GM21360 (cell line): Measurements from ENCODE around the gene HHLA2.
"Not testable (repeated sequence)": the region's sequence is repeated elsewhere in the genome, so short reads cannot be mapped to it uniquely, and the experiment has no call there.

Experiments used
- ATAC-seq: cut with Tn5 transposase; IDR thresholded peaks from one replicate; pipeline ENCODE4 v1.9.1; 2021; ENCODE audit warnings: mild to moderate bottlenecking, moderate library complexity; ENCODE audit not compliant: unreplicated experiment

The HHLA2 gene, protein sequence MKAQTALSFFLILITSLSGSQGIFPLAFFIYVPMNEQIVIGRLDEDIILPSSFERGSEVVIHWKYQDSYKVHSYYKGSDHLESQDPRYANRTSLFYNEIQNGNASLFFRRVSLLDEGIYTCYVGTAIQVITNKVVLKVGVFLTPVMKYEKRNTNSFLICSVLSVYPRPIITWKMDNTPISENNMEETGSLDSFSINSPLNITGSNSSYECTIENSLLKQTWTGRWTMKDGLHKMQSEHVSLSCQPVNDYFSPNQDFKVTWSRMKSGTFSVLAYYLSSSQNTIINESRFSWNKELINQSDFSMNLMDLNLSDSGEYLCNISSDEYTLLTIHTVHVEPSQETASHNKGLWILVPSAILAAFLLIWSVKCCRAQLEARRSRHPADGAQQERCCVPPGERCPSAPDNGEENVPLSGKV

DNA sequence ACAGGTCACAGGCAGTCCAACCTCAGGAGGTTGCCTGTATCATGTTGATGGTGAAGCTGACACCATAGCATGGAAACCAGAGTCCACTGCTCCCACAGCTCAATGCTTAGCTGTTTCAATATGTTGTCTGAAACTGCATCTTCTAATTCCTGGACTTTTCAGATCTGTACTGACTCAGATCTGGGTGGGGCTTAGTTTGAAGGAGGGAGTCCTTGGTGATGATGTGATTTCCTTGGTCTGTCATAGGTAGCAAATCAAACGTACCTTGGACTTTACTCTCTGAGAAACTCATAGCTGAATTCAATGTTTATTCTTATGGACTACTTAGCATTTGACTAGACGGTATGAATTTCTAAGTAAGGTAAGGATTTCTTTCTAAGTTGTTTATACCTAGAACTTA is at the start of gene HHLA2:
TSS of gene HHLA2 (plus strand) at position 310 of the 400 bp plus-strand sequence. CDS start 55,266 bp downstream, outside the sequence.
- peak; percentile 31 for ATAC-seq

DNA sequence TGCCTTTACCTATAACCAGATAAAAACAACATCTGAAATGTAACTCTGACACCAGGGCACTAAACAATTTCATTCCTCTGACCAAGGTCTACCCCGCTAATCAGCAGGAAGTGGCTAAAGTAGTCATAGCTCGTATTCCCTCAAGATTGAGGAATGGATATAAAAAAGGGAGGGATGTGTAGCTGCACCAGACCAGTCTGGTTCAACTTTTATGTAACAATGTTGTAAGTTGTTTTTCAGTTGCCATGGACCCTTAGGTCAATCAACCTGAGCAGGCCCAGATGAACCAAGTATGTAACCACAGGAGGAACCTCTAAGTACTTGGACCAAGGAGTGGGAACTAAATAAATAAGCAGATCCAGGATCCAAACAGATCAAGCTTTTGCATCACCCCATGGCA is 45.7 kb upstream of the HHLA2 start:
- no peak for ATAC-seq

- no peak for ATAC-seq
Observed at GRCh38 chr3:108251265-108251664, 45.1 kb upstream of the HHLA2 start.

DNA sequence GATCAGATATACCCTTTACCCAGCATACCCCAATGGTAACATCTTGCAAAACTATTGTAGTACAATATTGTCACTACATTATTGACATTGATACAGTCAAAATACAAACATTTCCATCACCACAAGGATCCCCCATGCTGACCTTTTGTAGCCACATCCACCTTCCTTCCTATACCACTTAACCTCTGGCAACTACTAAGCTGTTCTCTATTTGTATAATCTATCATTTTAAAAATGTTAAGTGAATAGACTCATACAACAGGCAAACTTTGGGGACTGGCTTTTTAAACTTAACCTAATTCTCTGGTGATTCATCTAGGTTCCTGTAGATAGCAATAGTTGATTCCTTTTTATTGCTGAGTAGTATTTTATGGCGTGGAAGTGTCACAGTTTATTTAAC is 44.5 kb upstream of the HHLA2 start:
- no peak for ATAC-seq

DNA sequence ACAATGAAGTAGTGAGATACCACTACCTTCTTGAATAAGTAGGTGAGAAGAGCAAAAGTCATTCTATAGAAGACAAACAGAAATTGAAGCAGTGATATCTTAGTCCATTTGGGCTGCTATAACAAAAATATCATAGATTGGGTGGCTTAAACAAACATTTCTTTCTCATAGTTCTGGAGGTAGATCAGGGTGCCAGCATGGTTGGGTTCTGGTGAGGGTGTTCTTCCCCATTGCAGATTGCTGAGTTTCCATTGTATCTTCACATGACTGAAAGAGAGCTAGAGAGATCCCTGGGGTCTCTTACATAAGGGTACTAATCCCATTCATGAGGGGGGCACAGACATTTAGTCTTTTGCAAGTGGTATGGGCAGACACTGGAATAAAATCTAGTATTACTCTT is 41.2 kb upstream of the HHLA2 start:
- no peak for ATAC-seq

GRCh38 chr3:108264534-108265298 is 31.6 kb upstream of the HHLA2 start:
- ATAC-seq, result not testable (repeated sequence)

DNA sequence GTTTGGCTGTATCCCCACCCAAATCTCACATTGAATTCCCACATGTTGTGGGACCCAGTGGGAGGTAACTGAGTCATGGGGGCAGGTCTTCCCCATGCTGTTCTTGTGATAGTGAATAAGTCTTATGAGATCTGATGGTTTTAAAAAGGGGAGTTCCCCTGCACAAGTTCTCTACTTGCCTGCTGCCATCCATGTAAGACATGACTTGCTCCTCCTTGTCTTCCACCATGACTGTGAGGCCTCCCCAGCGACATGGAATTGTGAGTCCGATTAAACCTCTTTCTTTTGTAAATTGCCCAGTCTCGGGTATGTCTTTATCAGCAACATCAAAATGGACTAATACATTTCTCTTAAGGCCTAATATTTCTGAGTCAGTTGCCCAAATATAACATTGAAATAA is 28.1 kb upstream of the HHLA2 start:
- not testable (repeated sequence) for ATAC-seq

DNA sequence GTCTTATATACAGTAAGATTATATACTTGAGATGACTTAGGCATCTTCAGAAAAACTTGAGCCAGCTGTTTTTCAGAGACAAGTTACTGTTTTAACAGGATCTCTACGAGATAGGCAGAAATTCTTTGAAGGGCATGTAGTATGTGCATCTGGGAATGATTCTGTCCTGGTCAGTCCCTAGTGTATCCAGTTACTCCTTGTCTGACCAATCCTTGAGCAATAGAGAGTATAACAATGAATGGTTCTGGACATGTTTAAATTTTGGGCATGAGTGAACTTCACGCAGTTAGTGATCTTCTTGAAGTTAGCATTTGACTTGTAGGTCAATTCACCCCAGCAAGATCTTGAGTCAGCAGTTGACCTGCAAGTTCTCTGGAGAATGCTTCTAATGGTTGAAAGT is 24.7 kb upstream of the HHLA2 start:
- no peak for ATAC-seq

DNA sequence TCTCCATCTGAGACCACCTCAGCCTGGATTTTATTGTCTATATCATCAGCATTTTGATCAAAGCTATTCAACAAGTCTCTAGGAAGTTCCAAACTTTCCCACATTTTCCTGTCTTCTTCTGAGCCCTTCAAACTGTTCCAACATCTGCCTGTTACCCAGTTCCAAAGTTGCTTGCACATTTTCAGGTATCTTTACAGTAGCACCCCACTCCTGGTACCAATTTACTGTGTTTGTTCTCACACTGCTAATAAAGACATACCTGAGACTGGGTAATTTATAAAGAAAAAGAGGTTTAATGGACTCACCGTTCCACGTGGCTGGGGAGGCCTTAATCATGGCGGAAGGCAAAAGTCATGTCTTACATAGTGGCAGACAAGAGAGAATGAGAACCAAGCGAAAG is 17.3 kb upstream of the HHLA2 start:
- not testable (repeated sequence) for ATAC-seq

- ATAC-seq, result no peak
Observed at GRCh38 chr3:108280476-108280875, 15.9 kb upstream of the HHLA2 start.

- peak; percentile 59 for ATAC-seq
Observed at GRCh38 chr3:108281670-108282069, 14.7 kb upstream of the HHLA2 start.

DNA sequence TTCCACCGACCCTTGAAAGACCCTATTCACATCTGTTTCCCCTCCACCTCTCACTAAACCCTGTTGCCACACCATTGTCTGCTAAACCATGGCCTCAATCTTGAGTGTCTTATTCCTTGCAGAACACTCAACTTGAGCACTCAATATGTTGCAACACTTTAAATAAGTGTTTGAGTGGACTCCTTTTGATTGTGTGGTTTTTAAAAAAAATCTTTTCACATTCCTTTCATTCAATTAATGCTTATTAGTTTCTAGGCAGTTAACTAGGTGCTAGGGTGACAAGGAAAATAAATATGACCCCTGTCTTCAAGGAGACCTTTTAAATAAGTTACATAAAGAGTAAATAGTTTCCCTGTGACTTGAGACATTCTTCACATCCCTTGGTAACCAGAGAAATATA is 13.3 kb upstream of the HHLA2 start:
- ATAC-seq, result no peak

DNA sequence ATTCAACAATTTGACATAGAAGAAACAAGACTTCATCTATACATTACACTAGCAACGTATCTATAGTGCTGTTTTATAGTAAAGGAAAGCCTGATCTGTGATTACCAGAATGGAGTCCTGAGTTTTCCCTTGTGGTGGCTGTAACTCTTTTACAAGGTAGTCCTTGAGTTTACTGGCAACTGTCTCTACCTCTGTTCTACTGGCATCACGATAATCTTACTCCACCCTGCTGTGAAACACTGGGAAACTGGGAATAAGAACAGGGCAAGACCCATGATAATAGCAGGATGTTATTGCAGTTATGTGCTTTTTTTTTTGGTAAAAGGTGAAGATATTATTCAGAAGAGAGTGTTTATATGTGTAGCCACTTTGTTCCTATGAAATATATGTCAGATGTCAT is 12.4 kb upstream of the HHLA2 start:
- ATAC-seq, result no peak

GRCh38 chr3:108285176-108285575 is 11.2 kb upstream of the HHLA2 start:
- no peak for ATAC-seq

- peak; percentile 58 for ATAC-seq
Observed at GRCh38 chr3:108287146-108287545, 9.2 kb upstream of the HHLA2 start.

- not testable (repeated sequence) for ATAC-seq
Observed at GRCh38 chr3:108288193-108288592, 8.2 kb upstream of the HHLA2 start.

GRCh38 chr3:108289159-108289558 is 7.2 kb upstream of the HHLA2 start:
- ATAC-seq, result no peak

GRCh38 chr3:108292450-108292849 is 3.9 kb upstream of the HHLA2 start:
- no peak for ATAC-seq

GRCh38 chr3:108292905-108293328 is 3.4 kb upstream of the HHLA2 start:
- ATAC-seq, result peak; percentile 82

DNA sequence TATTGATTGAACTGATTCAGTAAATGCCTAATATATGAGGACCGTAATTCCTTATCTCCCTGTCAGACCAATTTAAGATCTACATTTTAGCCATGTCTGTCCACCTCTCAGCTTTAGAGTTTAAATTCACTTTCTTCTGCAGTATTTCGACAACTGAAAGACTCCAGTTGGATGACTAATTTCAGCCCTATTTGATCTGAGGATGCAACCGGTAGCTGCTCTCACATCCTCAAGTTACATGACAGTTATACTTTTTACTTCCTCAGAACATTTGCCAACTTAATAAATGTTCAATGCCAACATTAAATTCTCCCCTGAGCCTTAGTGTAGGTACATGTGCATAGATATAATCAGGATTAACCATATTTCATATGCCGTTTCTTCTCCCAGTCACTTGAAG is 2.5 kb upstream of the HHLA2 start:
- peak; percentile 63 for ATAC-seq

DNA sequence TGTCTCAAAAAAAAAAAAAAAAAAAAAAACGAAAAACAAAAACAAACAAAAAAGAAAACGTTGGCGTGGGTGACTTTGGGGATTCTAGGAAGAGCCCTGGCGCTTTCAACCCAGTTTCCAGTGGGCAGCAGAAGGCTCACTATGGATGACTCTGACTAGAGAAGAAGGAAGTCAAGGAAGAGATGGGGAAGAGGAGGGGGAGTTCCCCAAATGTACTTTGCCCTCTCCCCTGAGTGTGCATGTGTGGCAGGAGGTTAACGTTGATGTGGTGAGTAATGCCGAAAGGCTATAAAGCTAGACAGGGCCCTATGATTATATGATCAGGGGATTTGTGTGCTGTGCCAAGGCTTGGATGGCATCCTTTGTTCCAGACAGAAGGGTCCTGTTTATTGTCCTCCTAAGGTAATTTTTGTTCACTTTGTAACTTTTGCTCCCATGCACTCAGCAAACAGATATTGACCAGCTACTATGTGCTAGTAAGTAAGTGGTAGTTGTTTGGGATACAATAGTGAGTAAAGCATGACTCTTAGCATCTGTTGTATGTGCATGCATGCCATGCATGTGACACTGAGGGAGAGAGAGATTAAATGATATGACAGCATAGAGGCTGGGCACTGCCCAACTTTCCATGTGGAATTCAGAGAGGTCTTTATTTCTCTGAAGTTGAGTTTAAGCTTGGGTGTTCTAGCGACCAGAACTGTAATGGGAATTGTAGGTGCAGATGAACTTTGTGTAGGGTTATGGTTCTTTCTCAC is 750 bp upstream of the HHLA2 start:
- ATAC-seq, result no peak
